OCI-LY1 (cell line): ENCODE data around the gene ASB8.

Source experiments
- EZH2 ChIP-seq: fragments of 200-600 bp; sonication (generic), shearing (Covaris generic); IDR thresholded peaks from 2 replicates; pipeline ENCODE4 v1.8.0; 2017; ENCODE audit warnings: borderline replicate concordance, mixed run types, mild to moderate bottlenecking, antibody characterized with exemption, low read length, moderate library complexity, mixed read lengths
- TF ChIP-seq, protein P1 (sequence below): fragments of 200-600 bp; sonication (generic), shearing (Covaris generic); IDR thresholded peaks from 2 replicates; pipeline ENCODE4 v1.5.1; 2017; ENCODE audit warnings: mild to moderate bottlenecking, antibody characterized with exemption, low read length, moderate library complexity, mixed read lengths

DNA sequence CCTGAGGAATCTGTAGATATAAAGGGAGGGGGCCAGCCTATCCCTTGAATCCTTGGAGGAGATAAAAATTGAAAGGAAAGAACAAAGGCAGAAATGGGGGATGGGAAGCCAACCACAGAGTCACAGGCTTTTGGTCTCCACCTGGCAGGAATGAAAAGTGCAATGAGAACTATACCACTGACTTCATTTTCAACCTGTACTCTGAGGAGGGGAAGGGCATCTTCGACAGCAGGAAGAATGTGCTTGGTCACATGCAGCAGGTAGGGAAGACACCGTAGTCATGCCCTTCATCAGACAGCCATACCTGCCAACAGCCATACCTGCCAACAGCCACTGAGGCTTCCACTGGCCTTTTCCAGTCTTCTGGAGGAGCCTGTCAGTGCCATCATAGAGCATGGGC is 13.4 kb downstream of the ASB8 start:
- TF ChIP-seq, protein P1, sequence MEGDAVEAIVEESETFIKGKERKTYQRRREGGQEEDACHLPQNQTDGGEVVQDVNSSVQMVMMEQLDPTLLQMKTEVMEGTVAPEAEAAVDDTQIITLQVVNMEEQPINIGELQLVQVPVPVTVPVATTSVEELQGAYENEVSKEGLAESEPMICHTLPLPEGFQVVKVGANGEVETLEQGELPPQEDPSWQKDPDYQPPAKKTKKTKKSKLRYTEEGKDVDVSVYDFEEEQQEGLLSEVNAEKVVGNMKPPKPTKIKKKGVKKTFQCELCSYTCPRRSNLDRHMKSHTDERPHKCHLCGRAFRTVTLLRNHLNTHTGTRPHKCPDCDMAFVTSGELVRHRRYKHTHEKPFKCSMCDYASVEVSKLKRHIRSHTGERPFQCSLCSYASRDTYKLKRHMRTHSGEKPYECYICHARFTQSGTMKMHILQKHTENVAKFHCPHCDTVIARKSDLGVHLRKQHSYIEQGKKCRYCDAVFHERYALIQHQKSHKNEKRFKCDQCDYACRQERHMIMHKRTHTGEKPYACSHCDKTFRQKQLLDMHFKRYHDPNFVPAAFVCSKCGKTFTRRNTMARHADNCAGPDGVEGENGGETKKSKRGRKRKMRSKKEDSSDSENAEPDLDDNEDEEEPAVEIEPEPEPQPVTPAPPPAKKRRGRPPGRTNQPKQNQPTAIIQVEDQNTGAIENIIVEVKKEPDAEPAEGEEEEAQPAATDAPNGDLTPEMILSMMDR, result no peak
- TF ChIP-seq EZH2, result no peak
